ENCODE results near the gene ZC3H12D.

GRCh38 chr6:149441740-149442139, 43.1 kb downstream of the ZC3H12D start:
- no peak for TF ChIP-seq POLR2A (IDR thresholded peaks at IDR 0.05)
- TF ChIP-seq, protein P1, sequence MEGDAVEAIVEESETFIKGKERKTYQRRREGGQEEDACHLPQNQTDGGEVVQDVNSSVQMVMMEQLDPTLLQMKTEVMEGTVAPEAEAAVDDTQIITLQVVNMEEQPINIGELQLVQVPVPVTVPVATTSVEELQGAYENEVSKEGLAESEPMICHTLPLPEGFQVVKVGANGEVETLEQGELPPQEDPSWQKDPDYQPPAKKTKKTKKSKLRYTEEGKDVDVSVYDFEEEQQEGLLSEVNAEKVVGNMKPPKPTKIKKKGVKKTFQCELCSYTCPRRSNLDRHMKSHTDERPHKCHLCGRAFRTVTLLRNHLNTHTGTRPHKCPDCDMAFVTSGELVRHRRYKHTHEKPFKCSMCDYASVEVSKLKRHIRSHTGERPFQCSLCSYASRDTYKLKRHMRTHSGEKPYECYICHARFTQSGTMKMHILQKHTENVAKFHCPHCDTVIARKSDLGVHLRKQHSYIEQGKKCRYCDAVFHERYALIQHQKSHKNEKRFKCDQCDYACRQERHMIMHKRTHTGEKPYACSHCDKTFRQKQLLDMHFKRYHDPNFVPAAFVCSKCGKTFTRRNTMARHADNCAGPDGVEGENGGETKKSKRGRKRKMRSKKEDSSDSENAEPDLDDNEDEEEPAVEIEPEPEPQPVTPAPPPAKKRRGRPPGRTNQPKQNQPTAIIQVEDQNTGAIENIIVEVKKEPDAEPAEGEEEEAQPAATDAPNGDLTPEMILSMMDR (IDR thresholded peaks at IDR 0.05), result no peak
